HG03439 (cell line): ENCODE data around the gene HDHD3.
A peak's percentile ranks its signal among the peaks of the same experiment; 100 is the strongest.
"Not testable (repeated sequence)": the region's sequence is repeated elsewhere in the genome, so short reads cannot be mapped to it uniquely, and the experiment has no call there.

Experiments used
- ATAC-seq: cut with Tn5 transposase; IDR thresholded peaks from one replicate; pipeline ENCODE4 v1.9.1; 2021; ENCODE audit warnings: mild to moderate bottlenecking, moderate library complexity; ENCODE audit not compliant: unreplicated experiment

The HDHD3 gene

GRCh38 chr9:113376634-113377567 lies at the start of gene HDHD3:
Gene HDHD3 (minus strand): TSS chr9:113376986. CDS start chr9:113374354, 2,632 bp downstream.
- peak; percentile 68 for ATAC-seq

- no peak for ATAC-seq
Observed at GRCh38 chr9:113425072-113425471, 48.3 kb upstream of the HDHD3 start.

- ATAC-seq, result no peak
Observed at GRCh38 chr9:113421726-113422125, 44.9 kb upstream of the HDHD3 start.

- no peak for ATAC-seq
Observed at GRCh38 chr9:113417370-113417769, 40.6 kb upstream of the HDHD3 start.

GRCh38 chr9:113416149-113416721 lies 39.4 kb upstream of the HDHD3 start:
- ATAC-seq, result peak; percentile 78

- peak; percentile 92 for ATAC-seq
Observed at GRCh38 chr9:113410207-113410864, 33.5 kb upstream of the HDHD3 start, which contains the start of the genes C9orf43 and POLE3. Gene C9orf43 (plus strand): TSS chr9:113410747. CDS start chr9:113413494, 2,747 bp downstream. Gene POLE3 (minus strand): TSS chr9:113410675. CDS start chr9:113410293, 382 bp downstream.

- peak; percentile 6 for ATAC-seq
Observed at GRCh38 chr9:113409883-113410206, 33.1 kb upstream of the HDHD3 start.

- ATAC-seq, result no peak
Observed at GRCh38 chr9:113409481-113409880, 32.7 kb upstream of the HDHD3 start.

- ATAC-seq, result peak; percentile 25
Observed at GRCh38 chr9:113406873-113407511, 30.2 kb upstream of the HDHD3 start.

GRCh38 chr9:113406353-113406752 lies 29.6 kb upstream of the HDHD3 start:
- not testable (repeated sequence) for ATAC-seq

GRCh38 chr9:113403646-113404045 lies 26.9 kb upstream of the HDHD3 start:
- ATAC-seq, result no peak

- peak; percentile 98 for ATAC-seq
Observed at GRCh38 chr9:113401027-113401792, 24.4 kb upstream of the HDHD3 start, which contains the start of gene ALAD. Gene ALAD (minus strand): TSS chr9:113401284. CDS start chr9:113393559, 7,725 bp downstream.

GRCh38 chr9:113399646-113400200 lies 22.9 kb upstream of the HDHD3 start:
- ATAC-seq, result no peak

- no peak for ATAC-seq
Observed at GRCh38 chr9:113398796-113399195, 22.0 kb upstream of the HDHD3 start.

GRCh38 chr9:113397203-113397631 lies 20.4 kb upstream of the HDHD3 start:
- ATAC-seq, result no peak

GRCh38 chr9:113395000-113395861 lies 18.4 kb upstream of the HDHD3 start:
- ATAC-seq, result no peak

- ATAC-seq, result no peak
Observed at GRCh38 chr9:113393281-113393680, 16.5 kb upstream of the HDHD3 start.

- ATAC-seq, result no peak
Observed at GRCh38 chr9:113391917-113392316, 15.1 kb upstream of the HDHD3 start.
